ENCODE data around the gene GJB5.

GRCh38 chr1:34721646-34722355, 33.0 kb upstream of the GJB5 start:
- TF ChIP-seq EP300 (IDR thresholded peaks at IDR 0.05) (no peak), POLR2AphosphoS5 (IDR thresholded peaks at IDR 0.05) (no peak), POLR2A (IDR thresholded peaks at IDR 0.05) (no peak)
